GM20431 (cell line): ENCODE results near the gene NAA30.

ENCODE experiments used
- in situ Hi-C: fragments of 300-500 bp; cut with MseI, MboI; formaldehyde crosslinking; loops from one replicate; pipeline ENCODE4 v1.15.0; 2020; ENCODE audit warnings: low sequenced_read_pairs; ENCODE audit not compliant: unreplicated experiment

NAA30 gene

DNA sequence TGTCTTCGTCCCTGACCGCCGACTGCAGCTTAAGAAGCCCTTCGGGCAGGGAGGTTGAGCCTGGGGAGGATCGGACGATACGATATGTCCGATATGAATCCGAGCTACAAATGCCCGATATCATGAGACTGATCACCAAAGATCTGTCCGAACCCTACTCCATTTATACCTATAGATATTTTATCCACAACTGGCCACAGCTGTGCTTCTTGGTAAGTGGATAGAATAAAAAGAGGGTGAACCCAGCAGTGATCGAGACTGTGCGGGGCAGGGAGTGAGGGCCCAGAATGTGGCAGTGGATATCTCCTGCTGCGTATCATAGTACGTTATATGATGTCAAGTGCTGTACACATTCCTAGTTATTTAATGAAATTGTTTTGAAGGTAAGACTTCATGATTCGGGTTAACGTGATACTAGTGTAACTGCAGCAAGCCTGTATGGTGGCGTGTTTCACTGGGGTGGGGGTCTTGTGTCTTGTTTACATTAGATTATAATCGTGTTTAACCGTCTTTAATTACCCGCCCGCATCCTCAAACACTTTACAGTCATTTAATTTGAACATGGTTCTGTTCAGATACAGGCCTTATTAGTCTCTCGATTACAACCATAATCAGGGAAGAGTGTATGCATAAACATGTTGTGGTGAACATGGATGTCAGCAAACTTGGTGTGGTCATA lies 1.3 kb downstream of the NAA30 start:
- in situ Hi-C loops: no loop called here

DNA sequence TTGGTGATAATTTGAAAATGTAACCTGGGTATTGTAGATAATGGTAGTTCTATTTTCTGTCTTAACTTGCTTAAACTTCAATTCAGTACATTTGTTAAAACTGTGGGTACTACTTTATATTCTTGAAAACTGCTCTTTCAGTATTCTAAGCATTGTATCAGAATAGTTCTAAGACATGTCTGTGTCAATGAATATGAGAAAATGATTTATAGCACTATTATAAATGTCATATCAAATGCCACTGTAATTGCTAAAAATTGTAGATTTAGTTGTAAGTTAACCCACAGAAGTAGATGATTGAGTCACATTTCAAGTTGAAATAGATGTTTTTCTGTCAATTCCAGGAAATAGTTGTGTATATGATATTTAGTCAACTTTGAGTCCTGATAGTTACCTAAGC lies 2.4 kb downstream of the NAA30 start:
- in situ Hi-C loops: no loop called here

DNA sequence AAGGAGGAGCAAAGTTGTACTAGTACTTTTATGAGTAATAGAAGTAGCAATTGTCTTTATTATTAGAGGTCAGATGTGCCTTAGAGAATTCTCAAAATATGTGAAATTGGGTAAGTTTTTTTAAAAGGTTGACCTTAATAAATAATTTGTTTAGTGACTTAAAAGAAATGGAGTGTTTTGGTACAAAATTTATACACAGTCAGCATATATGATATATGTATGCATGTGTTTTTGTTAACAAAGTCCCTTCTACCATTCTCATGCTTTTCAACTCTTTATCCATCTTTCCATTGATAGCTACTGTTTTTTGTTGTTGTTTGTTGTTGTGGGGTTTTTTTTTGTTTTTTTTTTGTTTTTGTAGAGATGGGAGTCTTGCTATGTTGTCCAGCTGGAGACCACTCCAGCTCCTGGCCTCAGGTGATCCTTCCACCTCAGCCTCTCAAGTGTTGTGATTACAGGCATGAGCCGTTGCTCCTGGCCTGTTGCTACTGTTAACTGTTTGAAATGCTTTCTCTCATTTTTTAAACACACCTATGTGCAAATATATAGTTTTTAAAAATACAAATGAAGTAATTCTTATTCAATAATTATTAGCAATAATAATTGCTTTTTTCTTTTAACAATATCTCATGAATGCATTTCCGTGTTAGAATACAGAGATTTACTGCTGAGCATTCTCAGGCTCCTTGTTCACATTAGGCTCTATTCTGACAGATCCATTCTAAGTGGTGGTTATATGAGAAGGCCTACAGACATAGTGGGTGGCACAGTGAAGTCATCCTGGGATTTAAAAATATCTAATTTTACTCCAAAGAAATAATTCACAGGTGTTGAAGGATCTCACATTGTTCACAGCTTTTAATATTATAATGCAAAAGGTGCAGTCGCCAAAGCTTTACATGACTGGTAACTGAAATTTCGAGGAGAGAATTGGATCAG lies 10.4 kb downstream of the NAA30 start:
- in situ Hi-C loops: no loop called here

DNA sequence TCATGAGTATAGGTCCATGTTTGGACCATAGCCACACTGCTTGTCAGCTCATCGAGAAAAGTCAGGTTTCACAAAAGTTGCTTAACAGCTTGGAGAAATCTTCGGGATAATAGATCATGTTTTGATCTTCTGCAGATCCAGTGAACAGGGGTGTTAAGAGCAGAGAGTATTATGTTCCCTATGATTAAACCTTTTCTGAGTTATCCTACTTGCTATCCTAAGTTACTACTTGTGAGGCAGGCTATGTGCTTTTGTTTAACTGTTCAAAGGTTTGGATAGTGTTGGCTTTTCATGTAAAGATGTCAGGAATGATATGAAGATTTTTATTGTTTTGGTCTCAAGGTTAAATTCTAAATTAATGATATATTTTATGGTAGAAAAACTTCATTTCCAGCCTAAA lies 11.1 kb downstream of the NAA30 start:
- in situ Hi-C loops: no loop called here

DNA sequence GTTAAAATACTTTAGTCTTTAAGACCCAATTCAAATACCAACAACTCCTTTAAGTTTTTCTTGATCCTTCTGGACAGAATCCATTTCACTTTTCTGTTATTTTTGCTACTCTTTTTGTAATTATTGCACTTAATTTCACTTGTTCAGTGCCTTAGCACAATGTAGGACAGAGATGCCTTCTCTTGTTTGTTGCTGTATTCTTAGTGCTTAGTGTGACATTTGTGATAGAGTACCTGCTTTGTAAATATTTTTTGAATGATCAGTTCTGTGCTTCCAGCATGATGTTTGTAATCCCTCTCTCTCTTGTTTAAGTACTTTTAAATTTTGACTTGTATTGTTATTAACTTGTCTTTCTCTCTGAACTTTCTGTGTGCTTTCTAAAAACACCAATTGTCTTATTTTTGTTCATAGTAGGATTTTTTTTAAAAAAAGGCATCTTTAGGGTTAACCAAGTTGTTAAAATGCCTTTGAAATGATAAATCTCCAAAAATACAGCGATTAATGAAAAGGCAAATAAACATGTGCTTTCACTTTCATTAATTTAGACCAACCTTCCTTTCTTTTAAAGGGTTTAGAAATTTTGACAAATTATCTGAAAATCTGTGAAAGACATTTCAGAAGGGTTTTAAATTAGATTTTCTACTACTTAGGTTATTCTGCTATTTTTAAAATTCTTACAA lies 11.9 kb downstream of the NAA30 start:
- in situ Hi-C loops: no loop called here

DNA sequence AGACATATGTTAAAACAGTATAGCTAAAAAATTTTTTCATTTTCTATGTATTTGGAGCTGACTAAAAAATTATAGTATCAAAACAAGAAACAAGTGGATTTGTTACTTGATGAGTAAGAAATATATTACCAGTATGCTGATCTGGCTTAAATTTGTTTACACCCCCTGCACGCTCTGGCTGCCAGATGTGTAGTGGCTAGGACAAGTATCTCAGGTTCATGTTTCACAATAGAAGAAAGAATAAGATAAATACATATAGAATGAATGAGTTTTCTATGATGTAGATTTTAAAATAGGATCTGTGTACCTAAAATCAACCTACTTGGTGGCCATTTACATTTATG lies 13.1 kb downstream of the NAA30 start:
- in situ Hi-C loops: no loop called here

DNA sequence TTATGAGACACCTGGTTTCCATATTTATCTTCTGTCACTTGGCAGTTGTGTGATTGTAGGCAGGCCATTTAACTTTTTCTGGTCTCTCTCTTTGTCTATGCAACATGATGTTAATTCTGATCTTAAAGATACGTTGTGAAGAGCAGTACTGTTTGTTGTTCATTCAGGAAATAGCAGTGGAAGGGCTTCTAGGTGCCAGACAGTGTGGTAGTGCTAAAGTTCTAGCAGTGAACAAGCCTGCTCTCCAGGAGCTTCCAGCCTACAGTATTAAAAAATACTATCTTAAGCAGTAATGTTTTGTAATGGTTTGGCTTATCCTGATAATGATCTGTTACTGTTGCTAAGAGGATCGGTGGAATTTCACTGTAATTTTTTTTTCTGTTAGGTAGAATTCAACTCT lies 15.2 kb downstream of the NAA30 start:
- in situ Hi-C loops: no loop called here

DNA sequence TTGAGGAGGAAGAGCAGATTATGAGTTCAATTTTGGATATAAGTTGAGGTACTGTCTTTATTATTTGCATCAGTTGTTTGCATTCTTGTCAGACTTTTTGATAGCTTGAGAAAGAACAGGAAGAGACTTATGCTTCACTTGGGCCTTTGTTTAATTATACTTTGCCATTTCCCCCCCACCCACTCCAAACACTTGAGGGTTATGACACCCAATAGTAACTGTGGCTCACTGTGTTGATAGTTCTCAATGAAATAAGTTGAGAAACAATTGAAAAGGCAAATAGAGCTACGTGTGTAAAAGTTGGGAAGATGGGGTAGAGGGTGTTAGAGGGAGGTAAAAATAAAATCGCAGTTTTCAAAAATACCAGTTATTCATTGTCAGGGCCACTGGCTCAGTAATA lies 17.7 kb downstream of the NAA30 start:
- in situ Hi-C loops: no loop called here

DNA sequence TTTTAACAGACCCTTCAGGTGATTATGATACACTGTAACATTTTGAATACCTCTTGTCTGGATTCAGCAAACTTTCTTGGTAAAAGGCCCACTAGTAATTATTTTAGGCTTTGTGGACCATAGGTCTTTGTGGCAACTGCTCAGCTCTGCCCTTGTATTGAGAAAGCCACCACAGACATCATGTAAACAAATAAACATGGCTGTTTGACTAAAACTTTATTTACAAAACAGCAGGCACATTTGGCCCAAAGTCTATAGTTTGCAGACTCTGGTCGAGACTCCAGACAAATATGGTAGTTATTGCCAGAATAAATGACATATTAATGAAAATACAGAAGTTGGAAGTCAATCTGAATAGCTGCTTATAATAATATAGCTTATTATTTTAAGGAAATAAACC lies 18.2 kb downstream of the NAA30 start:
- in situ Hi-C loops: no loop called here

DNA sequence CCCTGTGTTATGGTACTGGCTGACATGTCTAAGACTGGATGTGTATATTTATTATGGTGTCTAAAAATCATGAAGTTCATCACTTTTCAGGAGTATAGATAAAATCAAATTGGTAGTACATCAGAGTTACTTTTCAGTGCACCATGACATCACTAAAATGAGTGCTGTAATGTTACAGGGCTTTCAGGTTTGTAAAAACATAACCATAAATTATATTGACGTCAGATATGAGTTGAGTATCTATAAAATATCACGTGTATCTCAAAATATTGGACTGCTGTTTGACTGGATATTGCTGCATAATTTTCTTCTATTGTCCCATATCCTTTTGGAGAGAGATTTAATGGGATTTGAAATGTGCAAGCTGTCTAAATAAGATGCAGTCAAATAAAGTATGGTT lies 22.0 kb downstream of the NAA30 start:
- in situ Hi-C loops: no loop called here

DNA sequence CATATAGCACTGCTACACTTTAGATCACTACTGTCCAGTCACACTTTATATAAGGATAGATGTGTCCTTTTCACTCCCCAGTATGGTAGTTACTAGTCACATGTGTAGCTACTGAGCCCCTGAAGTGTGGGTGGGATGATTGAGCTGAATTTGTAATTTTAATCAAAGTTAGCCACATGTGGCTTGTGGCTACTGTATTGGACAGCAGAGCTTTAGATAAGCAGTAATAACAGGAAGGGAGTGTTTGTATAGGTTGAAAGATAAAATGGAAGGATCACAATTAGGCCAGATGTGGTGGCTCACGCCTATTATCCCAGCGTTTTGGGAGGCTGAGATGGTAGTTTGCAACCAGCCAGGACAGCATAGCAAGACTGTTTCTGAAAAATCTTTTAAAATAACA lies 23.5 kb downstream of the NAA30 start:
- in situ Hi-C loops: no loop called here

DNA sequence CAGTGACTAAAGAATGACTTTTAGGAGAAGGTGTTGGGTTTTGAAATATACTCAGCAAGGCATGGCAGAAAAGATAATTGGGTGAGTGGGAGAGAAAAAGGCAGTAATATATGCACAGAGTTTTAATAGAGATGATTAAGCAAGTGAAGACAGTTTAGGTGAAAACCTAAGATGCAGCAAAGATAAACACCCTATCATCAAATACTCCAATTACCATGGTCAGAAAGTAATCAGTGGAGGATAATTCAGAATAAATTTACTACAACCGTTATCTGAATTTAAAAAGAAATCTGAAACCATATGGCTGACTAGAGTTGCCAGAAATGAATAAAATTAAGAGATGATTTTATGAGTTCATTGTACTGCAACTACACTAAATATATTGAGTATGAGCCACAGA lies 26.8 kb downstream of the NAA30 start:
- in situ Hi-C loops: no loop called here

DNA sequence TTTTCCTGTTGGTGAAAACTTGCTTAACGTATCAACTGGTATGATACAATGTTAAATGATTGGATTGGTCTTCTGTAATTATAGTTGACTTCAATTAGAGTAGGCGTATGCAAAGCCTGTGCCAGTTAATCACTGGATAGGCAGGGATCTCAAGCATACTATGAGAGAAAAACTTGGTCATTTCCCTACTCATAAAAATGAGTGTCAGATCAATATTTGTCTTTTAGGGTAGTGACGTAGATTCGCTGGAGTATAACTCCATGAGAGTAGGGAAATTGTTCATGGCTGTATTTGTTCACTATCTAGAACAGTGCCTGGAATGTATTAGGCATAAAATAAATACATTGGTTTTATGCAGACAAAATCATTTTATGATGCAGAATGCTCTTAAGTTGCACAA lies 28.6 kb downstream of the NAA30 start:
- in situ Hi-C loops: no loop called here

DNA sequence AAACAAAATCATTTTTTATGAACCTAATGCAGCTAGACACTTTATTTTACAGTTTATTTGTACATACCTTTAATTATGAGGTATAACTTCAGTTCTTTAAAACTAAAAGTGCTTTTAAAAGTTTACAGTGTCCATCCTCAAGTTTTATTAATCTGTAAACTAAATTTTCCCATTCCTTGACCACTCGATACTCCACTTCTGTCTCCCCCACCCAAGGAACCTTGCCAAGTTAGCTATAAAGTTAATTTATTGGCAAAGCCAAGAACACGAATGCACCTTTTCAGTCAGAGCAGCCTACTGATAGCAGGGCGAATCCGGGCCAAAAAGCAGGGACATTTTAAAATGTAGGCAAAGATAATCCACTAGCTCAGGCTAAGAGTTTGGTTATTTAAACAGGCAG lies 29.6 kb downstream of the NAA30 start:
- in situ Hi-C loops: no loop called here

DNA sequence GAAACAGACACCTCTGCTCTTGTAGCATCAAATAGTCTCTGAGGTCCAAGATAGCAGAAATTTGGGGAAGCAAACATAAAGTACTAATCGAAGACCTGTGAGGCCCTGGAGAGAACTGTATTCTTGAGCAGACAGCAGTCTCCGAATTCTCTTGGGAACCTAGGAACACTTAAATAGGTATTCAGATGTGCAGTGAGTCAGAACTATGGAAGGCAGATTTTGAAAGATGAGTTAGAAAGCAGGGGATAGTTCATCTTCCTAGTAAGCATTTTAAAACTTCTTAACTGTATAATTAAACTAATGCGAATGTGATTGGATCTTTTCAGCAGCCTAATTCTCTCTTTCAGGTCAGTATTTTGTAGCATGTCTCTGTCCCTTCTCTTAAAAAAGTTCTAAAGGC lies 30.6 kb downstream of the NAA30 start:
- in situ Hi-C loops: no loop called here

DNA sequence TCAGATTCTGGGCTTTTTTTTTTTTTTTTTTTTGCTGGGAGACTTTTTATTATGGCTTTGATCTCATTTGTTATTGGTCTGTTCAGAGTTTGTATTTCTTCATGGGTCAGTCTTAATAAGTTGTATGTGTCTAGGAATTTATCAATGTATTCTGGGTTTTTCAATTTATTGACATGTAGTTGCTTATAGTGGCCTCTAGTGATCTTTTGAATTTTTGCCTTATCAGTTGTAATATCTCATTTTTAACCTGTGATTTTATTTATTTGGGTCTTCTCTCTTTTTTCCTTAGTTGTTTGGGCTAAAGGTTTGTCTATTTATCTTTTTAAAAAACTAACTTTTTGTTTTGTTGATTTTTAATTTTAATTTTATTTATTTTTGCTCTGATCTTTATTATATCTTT lies 45.5 kb downstream of the NAA30 start:
- in situ Hi-C loops: no loop called here

DNA sequence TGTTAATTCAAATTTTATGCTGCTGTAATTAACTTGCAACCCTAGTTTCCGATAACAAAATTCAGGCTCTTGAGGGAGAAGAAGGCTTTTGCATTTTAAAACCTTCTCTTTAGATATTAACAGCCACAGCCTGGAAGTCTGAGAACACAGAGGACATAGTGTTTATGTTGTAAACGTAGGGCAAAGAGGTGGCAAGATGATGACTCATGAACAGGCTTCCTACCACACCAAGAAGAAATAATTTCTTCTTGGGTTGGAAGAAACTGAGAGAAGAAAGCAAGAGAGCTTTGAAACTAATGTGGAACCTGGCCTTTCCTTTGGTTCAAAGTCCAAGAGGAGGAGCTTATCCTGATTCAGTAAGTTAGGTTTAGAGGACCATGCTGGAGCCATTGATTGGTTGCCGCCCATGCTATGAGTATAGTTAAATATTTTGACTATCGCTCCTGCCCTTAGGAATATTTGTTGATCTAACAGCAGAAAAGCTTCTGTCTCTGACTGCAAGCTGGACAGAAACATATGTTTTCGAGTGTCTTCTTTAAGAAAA lies 71.5 kb downstream of the NAA30 start:
- in situ Hi-C loops: no loop called here

DNA sequence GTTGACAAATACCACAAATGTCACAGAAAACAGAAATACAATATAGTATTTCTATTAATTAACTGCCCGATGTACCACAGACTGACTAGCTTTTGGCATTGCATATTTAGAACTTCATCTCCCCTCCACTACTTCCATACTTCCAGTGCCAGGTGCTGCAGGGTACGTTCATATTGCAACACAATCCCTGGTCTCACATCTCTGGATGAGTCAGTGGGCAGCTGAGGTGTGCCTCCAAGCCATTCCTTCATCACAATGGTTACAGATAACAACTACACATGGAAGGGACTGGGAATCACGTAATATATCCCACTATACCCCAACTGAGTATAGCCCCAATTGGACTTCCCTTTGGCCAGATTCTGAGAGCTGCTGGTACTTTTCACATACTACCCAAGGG lies 72.2 kb downstream of the NAA30 start:
- in situ Hi-C loops: no loop called here

DNA sequence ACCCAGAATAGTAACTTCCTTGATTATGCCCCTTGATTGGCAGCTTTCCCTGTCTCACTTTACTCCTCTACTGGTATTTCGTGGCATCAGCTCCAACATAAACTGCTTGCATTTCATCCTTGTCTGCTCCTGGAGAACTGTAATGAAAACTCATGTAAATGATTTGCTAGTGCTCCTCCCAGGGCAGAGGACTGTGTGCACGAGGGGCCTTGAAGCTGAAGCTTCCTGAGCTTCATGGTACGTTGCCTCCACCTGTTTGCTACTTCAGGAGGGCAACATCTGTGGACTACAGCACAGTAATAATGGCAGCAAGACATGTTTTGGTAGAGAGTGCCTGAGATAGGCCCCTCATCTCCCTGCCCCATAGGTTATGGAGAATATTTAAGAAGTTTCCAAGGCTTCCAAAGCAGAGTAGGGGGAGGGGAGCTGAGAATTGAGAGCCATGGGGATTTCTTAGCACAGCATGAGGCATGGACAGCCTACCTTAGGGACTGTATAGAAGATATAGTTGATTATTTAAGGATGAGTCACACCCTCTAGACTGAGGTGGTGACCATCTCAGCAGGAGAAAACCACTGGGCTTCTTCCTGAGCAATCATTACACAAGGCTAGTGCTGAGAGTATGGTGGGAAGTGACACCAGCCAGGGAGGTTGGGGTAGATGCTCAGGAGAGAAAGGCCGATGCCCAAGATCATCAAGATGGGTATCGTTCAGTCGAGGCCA lies 73.8 kb downstream of the NAA30 start:
- in situ Hi-C loops: no loop called here
